Erythroblast (primary cell): ENCODE data around the gene CFAP54.

Source experiments
- GATA1 ChIP-seq: IDR thresholded peaks from 2 replicates; pipeline ENCODE4 v1.6.1; 2011; ENCODE audit warnings: low read depth, mild to moderate bottlenecking, control low read depth, low read length, moderate library complexity
- POLR2A ChIP-seq: IDR thresholded peaks from 2 replicates; pipeline ENCODE4 v1.6.1; 2011; ENCODE audit warnings: mild to moderate bottlenecking, low read length

GRCh38 chr12:96441816-96442215 lies 47.6 kb upstream of the CFAP54 start:
- no peak for TF ChIP-seq POLR2A
- TF ChIP-seq GATA1 = no peak
